ENCODE results near the gene PUM1. TPM values are rescaled to one million over a fixed set of nuclear protein-coding genes. Genes with fewer than 3 reads are reported as not detected.

PUM1 gene
- total and polyA plus RNA-seq, 2 of the 8 experiments (the other 6 are each of a cell fraction or from before 2014, with no cell fraction given): 122 to 177 TPM

GRCh38 chr1:31040038-31040437 lies 25.5 kb downstream of the PUM1 start:
- Histone ChIP-seq H3K9me3 (ENCODE audit: insufficient read depth in 2 of 2, low read depth in 1 of 2, low read length in 1 of 2) (no peaks in the 10 kb centered on the region), H3K9ac (replicated peaks in 1 of 4; ENCODE audit: extremely low read depth in 1 of 4, low read depth in 3 of 4, low read length in 3 of 4) (no peak overlapping the region), H3K4me3 (ENCODE audit: extremely low read depth in 1 of 4, insufficient read depth in 2 of 4, low read depth in 3 of 4, low read length in 4 of 4) (no peak overlapping the region), H3K23ac (ENCODE audit: insufficient read length) (no peak overlapping the region), H2BK20ac (ENCODE audit: low read length) (no peak overlapping the region), H4K91ac (replicated peaks; ENCODE audit: insufficient read length, low read length) (no peak overlapping the region), H4K8ac (ENCODE audit: extremely low read depth, insufficient read depth, low read length) (no peak overlapping the region), H3K27ac (ENCODE audit: low read depth, low read length) (no peak overlapping the region), H3K36me3 (ENCODE audit: control insufficient read depth in 2 of 4, insufficient read depth in 4 of 4, low read length in 3 of 4) (peaks cover 0 to 37% (median 8%) of the 10 kb centered on the region in 4 experiments; a peak in 5 of 8 replicates), H3K79me1 (ENCODE audit: low read depth, low read length) (peaks cover 8% of the 10 kb centered on the region), H2AK5ac (ENCODE audit: low read depth, low read length) (no peak overlapping the region), H3K27me3 (replicated peaks in 1 of 4; ENCODE audit: control insufficient read depth in 3 of 4, extremely low read depth in 1 of 4, insufficient read depth in 3 of 4, low read length in 3 of 4) (no peaks in the 10 kb centered on the region), H4K20me1 (replicated peaks in 1 of 2; ENCODE audit: control insufficient read depth in 1 of 2, insufficient read depth in 2 of 2, low read length in 2 of 2) (peaks cover 26 to 28% of the 10 kb centered on the region in 2 experiments), H2BK12ac (ENCODE audit: low read depth, low read length) (no peak overlapping the region), H3K23me2 (ENCODE audit: low read depth, low read length) (no peaks in the 10 kb centered on the region), H3K79me2 (ENCODE audit: control insufficient read depth in 1 of 2, insufficient read depth in 2 of 2, low read length in 2 of 2) (peaks cover 60 to 99% of the 10 kb centered on the region in 2 experiments), H2AFZ (ENCODE audit: low read length) (no peak overlapping the region), H2BK120ac (replicated peaks; ENCODE audit: low read depth, low read length) (no peak overlapping the region), H3K4ac (replicated peaks; ENCODE audit: insufficient read length, low read depth, low read length) (no peak overlapping the region), H3K4me1 (replicated peaks in 1 of 4; ENCODE audit: control insufficient read depth in 3 of 4, insufficient read depth in 4 of 4, low read length in 3 of 4) (peaks cover 0 to 3% (median under 1%) of the 10 kb centered on the region in 4 experiments; a peak in 1 of 7 replicates), H3K56ac (replicated peaks; ENCODE audit: insufficient read length, low read depth, low read length) (no peak overlapping the region), H3K14ac (ENCODE audit: insufficient read length) (no peak overlapping the region), H2BK15ac (ENCODE audit: low read length) (no peak overlapping the region), H4K5ac (ENCODE audit: insufficient read length, low read depth, low read length) (no peak overlapping the region), H3K18ac (ENCODE audit: extremely low read depth, low read length) (no peak overlapping the region), H3K4me2 (ENCODE audit: insufficient read depth in 1 of 2, low read depth in 2 of 2, low read length in 2 of 2) (no peak overlapping the region), H2BK5ac (ENCODE audit: low read depth, low read length) (no peak overlapping the region)
- WGBS, 2 experiments (ENCODE audit: extremely low coverage in 1 of 2, insufficient coverage in 1 of 2, insufficient read length in 1 of 2, insufficient replicate concordance in 2 of 2, low coverage in 1 of 2, low lambda C conversion rate in 2 of 2, missing lambda C conversion rate in 1 of 2): 87% methylated on average over 3 of the region's 3 CpGs; no CpG with 5 or more reads in 1 of the 2 experiments
- ChIA-PET POLR2A (ENCODE audit: partially characterized antibody) (interaction anchor here (1.1 to 2.5 kb wide), 7 partner anchors 10 to 115 kb away, joined by 3 to 22 read pairs (median 5); partner anchors contain the start of gene PUM1), CTCF (ENCODE audit: partially characterized antibody) (interaction anchor here (0.8 to 1.5 kb wide), 3 partner anchors 12 to 38 kb away, joined by 3 to 4 read pairs (median 4); no protein-coding TSS in a partner anchor)
- DNase-seq (ENCODE audit: low read depth in 1 of 2, low spot score in 2 of 2): no peak
- TF ChIP-seq SP2 (IDR thresholded peaks at IDR 0.05; ENCODE audit: low read length) (no peak), CBX8 (IDR thresholded peaks at IDR 0.05; ENCODE audit: borderline replicate concordance, low read depth, low read length) (no peak), TAF1 (IDR thresholded peaks at IDR 0.05; ENCODE audit: low read depth, low read length) (no peak)
- FAIRE-seq: no peak

All from H1 (cell line).